ENCODE data around the gene C6orf89. TPM values are rescaled to one million over a fixed set of nuclear protein-coding genes. Genes with fewer than 3 reads are reported as not detected.

C6orf89 gene
- total RNA-seq, 1 experiment from 2014 or later: 13.2 TPM

- no peak for ATAC-seq
These were observed 22.8 kb upstream of the C6orf89 start for GRCh38 chr6:36862848-36863382.

DNA sequence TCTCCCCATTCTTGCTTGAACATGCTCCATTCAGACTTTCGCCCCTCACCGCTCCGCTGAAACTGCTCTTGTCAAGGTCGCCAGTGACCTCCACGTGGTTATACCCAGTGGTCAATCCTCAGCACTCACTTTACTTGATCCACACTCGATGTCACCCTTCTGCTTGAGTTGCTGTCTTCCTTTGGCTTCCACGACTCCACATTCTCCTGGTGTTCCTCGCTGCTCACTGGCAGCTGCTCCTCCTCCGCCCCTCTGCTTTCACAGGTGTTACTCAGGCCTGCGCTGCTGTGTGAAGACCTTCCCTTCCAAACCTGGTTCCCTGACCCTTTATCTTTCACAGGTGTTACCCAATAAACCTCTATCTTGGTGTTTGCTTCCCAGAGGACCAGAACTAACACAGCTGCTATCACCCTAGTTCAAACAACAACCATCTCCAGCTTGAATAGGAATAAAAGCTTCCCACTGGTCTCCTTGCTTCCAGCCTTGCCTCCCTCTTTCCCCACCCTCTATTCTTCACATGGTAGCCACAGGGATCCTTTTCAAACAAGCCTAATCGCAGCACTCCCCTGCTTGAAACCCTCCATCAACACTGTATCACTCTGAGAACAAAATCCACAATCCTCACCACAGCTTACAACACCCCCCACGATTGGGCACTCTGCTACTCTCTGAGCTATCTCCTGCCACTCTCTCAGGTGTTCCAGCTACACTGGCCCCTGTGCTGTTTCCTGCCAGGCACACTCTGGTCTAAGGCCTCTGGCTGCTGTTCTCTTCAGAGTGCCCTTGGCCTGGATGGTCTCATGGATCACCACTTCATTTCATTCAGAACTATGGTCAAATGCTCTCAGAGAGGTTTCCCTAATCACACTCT is 21.8 kb upstream of the C6orf89 start:
- ATAC-seq (no peak), DNase-seq (ENCODE audit: low spot score) (no peak)
- TF ChIP-seq OVOL2 (CRISPR knock-in tag; IDR thresholded peaks at IDR 0.05; ENCODE audit: borderline replicate concordance) (no peak), FOXJ3 (CRISPR knock-in tag; IDR thresholded peaks at IDR 0.05; ENCODE audit: borderline replicate concordance) (no peak), TP53 (CRISPR knock-in tag; IDR thresholded peaks at IDR 0.05) (no peak), ZBTB21 (CRISPR knock-in tag; IDR thresholded peaks at IDR 0.05; ENCODE audit: borderline replicate concordance) (no peak), NR3C1 (CRISPR knock-in tag; conservative IDR thresholded peaks at IDR 0.05; ENCODE audit: low read depth) (no peak)
- TF ChIP-seq, protein P1, sequence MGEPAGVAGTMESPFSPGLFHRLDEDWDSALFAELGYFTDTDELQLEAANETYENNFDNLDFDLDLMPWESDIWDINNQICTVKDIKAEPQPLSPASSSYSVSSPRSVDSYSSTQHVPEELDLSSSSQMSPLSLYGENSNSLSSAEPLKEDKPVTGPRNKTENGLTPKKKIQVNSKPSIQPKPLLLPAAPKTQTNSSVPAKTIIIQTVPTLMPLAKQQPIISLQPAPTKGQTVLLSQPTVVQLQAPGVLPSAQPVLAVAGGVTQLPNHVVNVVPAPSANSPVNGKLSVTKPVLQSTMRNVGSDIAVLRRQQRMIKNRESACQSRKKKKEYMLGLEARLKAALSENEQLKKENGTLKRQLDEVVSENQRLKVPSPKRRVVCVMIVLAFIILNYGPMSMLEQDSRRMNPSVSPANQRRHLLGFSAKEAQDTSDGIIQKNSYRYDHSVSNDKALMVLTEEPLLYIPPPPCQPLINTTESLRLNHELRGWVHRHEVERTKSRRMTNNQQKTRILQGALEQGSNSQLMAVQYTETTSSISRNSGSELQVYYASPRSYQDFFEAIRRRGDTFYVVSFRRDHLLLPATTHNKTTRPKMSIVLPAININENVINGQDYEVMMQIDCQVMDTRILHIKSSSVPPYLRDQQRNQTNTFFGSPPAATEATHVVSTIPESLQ (CRISPR knock-in tag; IDR thresholded peaks at IDR 0.05): no peak
- no peak overlapping the region for H3K4me3 Mint-ChIP-seq
- H3K27me3 Mint-ChIP-seq (ENCODE audit: low read depth): no peaks in the 10 kb centered on the region
- CTCF ChIA-PET: interaction anchor here (0.6 to 2.2 kb wide), 8 partner anchors 10 to 154 kb away, joined by 3 to 12 read pairs (median 4); partner anchors contain the start of gene PPIL1
- H3K27ac Mint-ChIP-seq: peak overlapping the region; percentile 39; the same call in 1 of the 2 replicates
- peaks cover 65% of the 10 kb centered on the region for H3K36me3 Mint-ChIP-seq
- POLR2A ChIA-PET: interaction anchor here (1.3 kb wide), 1 partner anchor 10 kb away, joined by 4 read pairs; the partner anchor contains the start of gene PPIL1
- H3K9me3 Mint-ChIP-seq: no peaks in the 10 kb centered on the region
- peaks cover 44% of the 10 kb centered on the region for H3K4me1 Mint-ChIP-seq

More at GRCh38 chr6:36862848-36863382, 22.8 kb upstream of the C6orf89 start:
- Mint-ChIP-seq H3K4me1 (peaks cover 52% of the 10 kb centered on the region), H3K4me3 (no peak overlapping the region), H3K9me3 (no peaks in the 10 kb centered on the region), H3K36me3 (peaks cover 70% of the 10 kb centered on the region), H3K27me3 (ENCODE audit: low read depth) (no peaks in the 10 kb centered on the region), H3K27ac (peak overlapping the region; percentile 39; the same call in 1 of the 2 replicates)
- no peak for DNase-seq (ENCODE audit: low spot score)
- ChIA-PET POLR2A (no interaction called here), CTCF (interaction anchor here (0.6 to 2.2 kb wide), 4 partner anchors 11 to 155 kb away, joined by 3 to 7 read pairs (median 4); no protein-coding TSS in a partner anchor)
- TF ChIP-seq FOXJ3 (CRISPR knock-in tag; IDR thresholded peaks at IDR 0.05; ENCODE audit: borderline replicate concordance): no peak
- TF ChIP-seq MAX (CRISPR knock-in tag; IDR thresholded peaks at IDR 0.05): no peak
- TF ChIP-seq SOX15 (CRISPR knock-in tag; IDR thresholded peaks at IDR 0.05): no peak
- no peak for TF ChIP-seq PRRX2 (CRISPR knock-in tag; IDR thresholded peaks at IDR 0.05)
- TF ChIP-seq NR1H2 (CRISPR knock-in tag; IDR thresholded peaks at IDR 0.05): no peak
- no peak for TF ChIP-seq ETV6 (CRISPR knock-in tag; IDR thresholded peaks at IDR 0.05)
- TF ChIP-seq JUN (CRISPR knock-in tag; IDR thresholded peaks at IDR 0.05): no peak
- no peak for TF ChIP-seq OVOL2 (CRISPR knock-in tag; IDR thresholded peaks at IDR 0.05; ENCODE audit: borderline replicate concordance)
- TF ChIP-seq PRDM15 (CRISPR knock-in tag; IDR thresholded peaks at IDR 0.05): no peak
- TF ChIP-seq, protein P2, sequence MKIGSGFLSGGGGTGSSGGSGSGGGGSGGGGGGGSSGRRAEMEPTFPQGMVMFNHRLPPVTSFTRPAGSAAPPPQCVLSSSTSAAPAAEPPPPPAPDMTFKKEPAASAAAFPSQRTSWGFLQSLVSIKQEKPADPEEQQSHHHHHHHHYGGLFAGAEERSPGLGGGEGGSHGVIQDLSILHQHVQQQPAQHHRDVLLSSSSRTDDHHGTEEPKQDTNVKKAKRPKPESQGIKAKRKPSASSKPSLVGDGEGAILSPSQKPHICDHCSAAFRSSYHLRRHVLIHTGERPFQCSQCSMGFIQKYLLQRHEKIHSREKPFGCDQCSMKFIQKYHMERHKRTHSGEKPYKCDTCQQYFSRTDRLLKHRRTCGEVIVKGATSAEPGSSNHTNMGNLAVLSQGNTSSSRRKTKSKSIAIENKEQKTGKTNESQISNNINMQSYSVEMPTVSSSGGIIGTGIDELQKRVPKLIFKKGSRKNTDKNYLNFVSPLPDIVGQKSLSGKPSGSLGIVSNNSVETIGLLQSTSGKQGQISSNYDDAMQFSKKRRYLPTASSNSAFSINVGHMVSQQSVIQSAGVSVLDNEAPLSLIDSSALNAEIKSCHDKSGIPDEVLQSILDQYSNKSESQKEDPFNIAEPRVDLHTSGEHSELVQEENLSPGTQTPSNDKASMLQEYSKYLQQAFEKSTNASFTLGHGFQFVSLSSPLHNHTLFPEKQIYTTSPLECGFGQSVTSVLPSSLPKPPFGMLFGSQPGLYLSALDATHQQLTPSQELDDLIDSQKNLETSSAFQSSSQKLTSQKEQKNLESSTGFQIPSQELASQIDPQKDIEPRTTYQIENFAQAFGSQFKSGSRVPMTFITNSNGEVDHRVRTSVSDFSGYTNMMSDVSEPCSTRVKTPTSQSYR (CRISPR knock-in tag; IDR thresholded peaks at IDR 0.05): no peak
- TF ChIP-seq RORB (CRISPR knock-in tag; IDR thresholded peaks at IDR 0.05): no peak

All from WTC11 (cell line).